GM06990 (cell line): ENCODE measurements around the gene DENND1A.
A peak's percentile ranks its signal among the peaks of the same experiment; 100 is the strongest.
"Not testable (repeated sequence)": the region's sequence is repeated elsewhere in the genome, so short reads cannot be mapped to it uniquely, and the experiment has no call there.

ENCODE experiments used
- DNase-seq: peaks from one replicate; pipeline ENCODE4 v3.0.0-alpha.2; 2011; ENCODE audit not compliant: insufficient read length; ENCODE audit errors: extremely low read depth
- H3K27me3 ChIP-seq: replicated peaks from 2 replicates; pipeline ENCODE4 v1.6.0; 2011; ENCODE audit warnings: low read length; ENCODE audit not compliant: control insufficient read depth, insufficient read depth
- H3K36me3 ChIP-seq: 2 replicates; pipeline ENCODE4 v1.5.1; 2011; ENCODE audit warnings: low read length; ENCODE audit not compliant: control insufficient read depth, insufficient read depth
- H3K4me3 ChIP-seq: replicated peaks from 2 replicates; pipeline ENCODE4 v1.5.1; 2011; ENCODE audit warnings: low read depth, mild to moderate bottlenecking, control low read depth, low read length
- TF ChIP-seq, protein P1 (sequence below): IDR thresholded peaks from 2 replicates; pipeline ENCODE4 v1.5.1; 2011; ENCODE audit warnings: low read length, control low read depth, mild to moderate bottlenecking, inconsistent platforms; ENCODE audit not compliant: insufficient read depth, poor library complexity, severe bottlenecking

Gene DENND1A, protein sequence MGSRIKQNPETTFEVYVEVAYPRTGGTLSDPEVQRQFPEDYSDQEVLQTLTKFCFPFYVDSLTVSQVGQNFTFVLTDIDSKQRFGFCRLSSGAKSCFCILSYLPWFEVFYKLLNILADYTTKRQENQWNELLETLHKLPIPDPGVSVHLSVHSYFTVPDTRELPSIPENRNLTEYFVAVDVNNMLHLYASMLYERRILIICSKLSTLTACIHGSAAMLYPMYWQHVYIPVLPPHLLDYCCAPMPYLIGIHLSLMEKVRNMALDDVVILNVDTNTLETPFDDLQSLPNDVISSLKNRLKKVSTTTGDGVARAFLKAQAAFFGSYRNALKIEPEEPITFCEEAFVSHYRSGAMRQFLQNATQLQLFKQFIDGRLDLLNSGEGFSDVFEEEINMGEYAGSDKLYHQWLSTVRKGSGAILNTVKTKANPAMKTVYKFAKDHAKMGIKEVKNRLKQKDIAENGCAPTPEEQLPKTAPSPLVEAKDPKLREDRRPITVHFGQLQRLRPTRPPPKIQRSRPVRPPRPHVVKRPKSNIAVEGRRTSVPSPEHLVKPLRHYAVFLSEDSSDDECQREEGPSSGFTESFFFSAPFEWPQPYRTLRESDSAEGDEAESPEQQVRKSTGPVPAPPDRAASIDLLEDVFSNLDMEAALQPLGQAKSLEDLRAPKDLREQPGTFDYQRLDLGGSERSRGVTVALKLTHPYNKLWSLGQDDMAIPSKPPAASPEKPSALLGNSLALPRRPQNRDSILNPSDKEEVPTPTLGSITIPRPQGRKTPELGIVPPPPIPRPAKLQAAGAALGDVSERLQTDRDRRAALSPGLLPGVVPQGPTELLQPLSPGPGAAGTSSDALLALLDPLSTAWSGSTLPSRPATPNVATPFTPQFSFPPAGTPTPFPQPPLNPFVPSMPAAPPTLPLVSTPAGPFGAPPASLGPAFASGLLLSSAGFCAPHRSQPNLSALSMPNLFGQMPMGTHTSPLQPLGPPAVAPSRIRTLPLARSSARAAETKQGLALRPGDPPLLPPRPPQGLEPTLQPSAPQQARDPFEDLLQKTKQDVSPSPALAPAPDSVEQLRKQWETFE

DNA sequence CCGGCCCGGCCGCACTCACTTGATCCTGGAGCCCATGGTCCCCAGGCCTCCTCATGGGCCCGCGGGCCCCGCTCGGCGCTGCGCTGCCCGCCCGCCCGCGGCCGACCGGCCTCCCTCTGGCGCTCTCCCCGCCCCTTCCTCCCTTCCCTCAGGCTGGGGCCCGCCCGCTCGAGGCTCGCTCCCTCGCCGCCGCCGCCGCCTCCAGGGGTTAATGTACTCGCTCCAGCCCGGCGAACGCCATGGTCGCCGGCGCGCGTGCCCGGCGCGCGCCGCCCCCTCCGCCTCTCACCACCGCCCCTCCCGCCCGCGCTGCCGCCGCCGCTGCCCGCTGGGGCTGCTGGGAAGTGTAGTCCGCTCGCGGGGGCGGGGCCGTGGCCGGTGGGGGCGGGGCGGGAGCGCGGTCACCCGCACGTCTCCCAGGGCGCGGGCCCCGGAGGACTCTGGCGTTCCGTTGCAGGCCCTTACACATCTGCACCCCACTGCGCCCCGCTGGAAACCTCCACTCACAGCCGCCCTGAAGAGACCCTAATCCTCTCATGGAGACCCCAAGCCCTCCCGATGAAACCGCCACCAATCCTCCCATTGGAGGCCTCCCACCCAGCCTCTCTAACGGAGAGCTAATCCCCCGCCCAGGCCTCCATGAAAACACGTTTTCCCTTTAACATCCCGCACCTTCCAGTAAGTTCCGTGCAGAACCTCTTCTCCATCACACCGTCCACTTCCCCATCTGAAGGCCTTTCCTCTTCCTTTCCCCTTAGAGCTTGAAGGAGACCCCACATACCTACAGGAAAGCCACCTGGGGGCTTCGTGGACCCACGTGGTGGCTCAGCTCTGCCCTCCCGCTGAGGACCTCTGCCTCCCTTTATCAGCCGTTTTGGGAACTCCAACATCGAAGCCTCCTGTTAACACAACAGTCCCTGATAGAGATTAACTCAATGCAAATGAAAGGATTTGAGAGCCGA lies at the start of gene DENND1A:
Gene DENND1A, minus strand, starts transcription at position 257 of the 962 bp plus-strand sequence. Its CDS starts 221 bp downstream, at position 36.
- Histone ChIP-seq H3K27me3 (no peaks in the 10 kb centered on the region), H3K4me3 (peak within 1 kb of the TSS; percentile 72), H3K36me3 (no peaks in the 10 kb centered on the region; the same call in 1 of the 2 replicates)
- TF ChIP-seq, protein P1, sequence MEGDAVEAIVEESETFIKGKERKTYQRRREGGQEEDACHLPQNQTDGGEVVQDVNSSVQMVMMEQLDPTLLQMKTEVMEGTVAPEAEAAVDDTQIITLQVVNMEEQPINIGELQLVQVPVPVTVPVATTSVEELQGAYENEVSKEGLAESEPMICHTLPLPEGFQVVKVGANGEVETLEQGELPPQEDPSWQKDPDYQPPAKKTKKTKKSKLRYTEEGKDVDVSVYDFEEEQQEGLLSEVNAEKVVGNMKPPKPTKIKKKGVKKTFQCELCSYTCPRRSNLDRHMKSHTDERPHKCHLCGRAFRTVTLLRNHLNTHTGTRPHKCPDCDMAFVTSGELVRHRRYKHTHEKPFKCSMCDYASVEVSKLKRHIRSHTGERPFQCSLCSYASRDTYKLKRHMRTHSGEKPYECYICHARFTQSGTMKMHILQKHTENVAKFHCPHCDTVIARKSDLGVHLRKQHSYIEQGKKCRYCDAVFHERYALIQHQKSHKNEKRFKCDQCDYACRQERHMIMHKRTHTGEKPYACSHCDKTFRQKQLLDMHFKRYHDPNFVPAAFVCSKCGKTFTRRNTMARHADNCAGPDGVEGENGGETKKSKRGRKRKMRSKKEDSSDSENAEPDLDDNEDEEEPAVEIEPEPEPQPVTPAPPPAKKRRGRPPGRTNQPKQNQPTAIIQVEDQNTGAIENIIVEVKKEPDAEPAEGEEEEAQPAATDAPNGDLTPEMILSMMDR = no peak
- peak; percentile 96 for DNase-seq

DNA sequence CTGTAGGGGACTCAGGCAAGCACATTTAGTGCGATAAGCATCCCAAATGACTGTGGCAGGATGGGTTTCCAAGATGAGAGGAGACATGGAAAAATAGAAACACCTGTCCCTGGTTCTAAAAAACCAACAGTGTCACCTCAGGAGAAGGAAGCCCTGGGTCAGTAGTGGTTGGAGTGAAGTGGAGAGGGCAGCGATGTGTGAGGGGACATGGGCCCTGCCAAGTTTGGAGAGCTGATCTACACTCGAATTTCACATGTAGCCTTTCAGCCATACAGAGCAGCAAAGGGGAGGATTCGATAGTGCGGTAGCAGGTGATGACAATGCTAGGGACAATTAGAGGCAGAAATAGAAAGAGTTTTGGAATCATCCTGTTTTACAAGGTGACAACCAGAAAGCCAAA lies 49.1 kb upstream of the DENND1A start:
- H3K4me3 ChIP-seq = no peak overlapping the region
- TF ChIP-seq, protein P1 = no peak
- H3K36me3 ChIP-seq = no peaks in the 10 kb centered on the region
- no peaks in the 10 kb centered on the region; the same call in 1 of the 2 replicates for H3K27me3 ChIP-seq
- no peak for DNase-seq

- not testable (repeated sequence) for H3K36me3 ChIP-seq, H3K4me3 ChIP-seq, DNase-seq, H3K27me3 ChIP-seq
Measured at GRCh38 chr9:123976579-123976978, 46.7 kb upstream of the DENND1A start.

DNA sequence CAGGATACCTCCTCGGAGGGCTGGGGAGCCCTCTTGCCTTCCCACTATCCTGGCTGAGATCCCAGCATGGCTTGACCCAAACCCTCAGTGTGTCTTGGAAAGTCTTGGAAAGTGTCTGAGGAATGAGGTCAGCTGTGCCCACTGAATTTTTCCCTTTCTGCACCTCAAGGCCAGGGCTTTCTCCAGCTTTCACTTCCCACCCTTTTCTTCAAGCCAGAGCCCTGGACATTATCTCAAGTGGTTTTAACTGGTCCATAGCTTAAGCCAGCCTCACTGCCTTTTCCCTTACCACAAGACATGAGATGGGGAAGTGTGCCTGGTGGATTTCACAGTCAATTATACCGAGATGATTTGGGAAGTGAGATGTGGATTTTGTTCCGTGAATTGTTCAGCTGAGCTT lies 45.9 kb upstream of the DENND1A start:
- Histone ChIP-seq H3K27me3 (no peaks in the 10 kb centered on the region; the same call in 1 of the 2 replicates), H3K36me3 (no peaks in the 10 kb centered on the region), H3K4me3 (no peak overlapping the region)
- TF ChIP-seq, protein P1 = no peak
- no peak for DNase-seq

DNA sequence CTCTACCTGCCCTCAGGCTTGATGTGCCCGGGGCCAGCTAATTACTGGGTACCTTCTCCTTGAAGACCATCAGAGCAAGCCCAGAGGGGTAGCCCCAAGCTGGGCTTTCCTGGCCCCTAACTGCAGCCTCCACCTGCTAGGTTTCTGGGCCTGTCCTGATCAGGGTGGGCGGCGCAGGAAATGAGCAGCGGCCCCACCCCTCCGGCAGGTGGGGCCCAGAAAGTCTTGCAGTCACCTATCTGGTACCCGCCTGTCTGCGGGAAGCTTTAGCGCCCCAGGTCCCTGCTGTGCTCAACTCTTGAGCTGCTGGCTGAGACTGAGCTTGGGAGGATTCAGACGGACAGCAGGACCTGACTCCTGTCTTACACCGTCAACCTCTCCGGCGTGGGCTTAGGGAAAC lies 44.5 kb upstream of the DENND1A start:
- DNase-seq = no peak
- no peaks in the 10 kb centered on the region; the same call in 1 of the 2 replicates for H3K27me3 ChIP-seq
- TF ChIP-seq, protein P1 = no peak

More for the DNA sequence above, 44.5 kb upstream of the DENND1A start:
- Histone ChIP-seq H3K4me3 (no peak overlapping the region), H3K36me3 (no peaks in the 10 kb centered on the region)
